Muscle of leg (tissue), 11 donors: ENCODE measurements around the gene LRR1. TPM values are rescaled to one million over a fixed set of nuclear protein-coding genes. Genes with fewer than 3 reads are reported as not detected.
A peak's percentile ranks its signal among the peaks of the same experiment; 100 is the strongest.
"Not testable (repeated sequence)": the region's sequence is repeated elsewhere in the genome, so short reads cannot be mapped to it uniquely, and the experiment has no call there.

Experiments
- DNase-seq: peaks from one replicate; pipeline ENCODE4 v3.0.0; 2013
- H3K27ac ChIP-seq: one replicate; pipeline ENCODE4 v1.5.1; 2013; ENCODE audit warnings: mild to moderate bottlenecking, low read length, control low read depth
- H3K27me3 ChIP-seq: one replicate; pipeline ENCODE4 v1.6.1; 2013; ENCODE audit warnings: low read length; ENCODE audit not compliant: control insufficient read depth, insufficient read depth
- H3K36me3 ChIP-seq: one replicate; pipeline ENCODE4 v1.6.1; 2013; ENCODE audit warnings: low read length; ENCODE audit not compliant: control insufficient read depth, insufficient read depth
- H3K4me1 ChIP-seq: one replicate; pipeline ENCODE4 v1.6.1; 2013; ENCODE audit warnings: low read length; ENCODE audit not compliant: control insufficient read depth, insufficient read depth
- H3K4me3 ChIP-seq: one replicate; pipeline ENCODE4 v1.5.1; 2013; ENCODE audit warnings: low read length, control low read depth
- H3K9me3 ChIP-seq: replicated peaks from 2 replicates; pipeline ENCODE4 v1.6.1; 2013; ENCODE audit warnings: low read depth, low read length; ENCODE audit not compliant: control insufficient read depth
- WGBS: methylation state at CpG from one replicate; pipeline ENCODE4 v1.1.5; 2013; ENCODE audit warnings: missing lambda C conversion rate; ENCODE audit not compliant: insufficient coverage; 5-methylcytosine and 5-hydroxymethylcytosine counted together
- polyA plus RNA-seq, 8 donors: library from polyadenylated mRNA; unstranded; fragments of 120-200 nt; gene quantifications; one replicate each; pipeline versions ENCODE4 v1.2.1 to v1.2.3, GENCODE V29; 2013; ENCODE audit warnings: inconsistent platforms in 1 of 8, low replicate concordance in 1 of 8; ENCODE audit not compliant: insufficient read length in 8 of 8, insufficient read depth in 1 of 8
- total RNA-seq: library from RNA; stranded (reverse); fragments of 120-200 nt; gene quantifications from one replicate; pipeline ENCODE4 v1.2.4, GENCODE V29; 2013

The LRR1 gene
- total and polyA plus RNA-seq, 9 donors = 6.5 to 14.5 (median 9.8) TPM

DNA sequence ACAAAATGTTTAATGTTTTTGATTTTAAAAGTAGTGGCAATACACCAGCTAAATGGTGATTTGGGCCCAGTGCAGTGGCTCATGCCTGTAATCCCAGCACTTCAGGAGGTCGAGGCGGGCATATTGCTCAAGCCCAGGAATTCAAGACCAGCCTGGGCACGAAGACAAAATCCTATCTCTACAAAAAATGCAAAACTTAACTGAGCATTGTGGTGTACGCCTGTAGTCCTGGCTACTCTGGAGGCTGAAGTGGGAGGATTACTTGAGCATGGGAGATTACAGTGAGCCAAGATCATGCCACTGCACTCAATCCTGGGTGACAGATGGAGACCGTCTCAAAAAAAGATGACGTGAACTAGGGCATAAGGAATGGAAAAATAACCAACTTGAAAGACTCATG lies 17.0 kb downstream of the LRR1 start:
- Histone ChIP-seq H3K9me3 (no peaks in the 10 kb centered on the region), H3K4me3 (no peak overlapping the region), H3K4me1 (peaks cover 5% of the 10 kb centered on the region), H3K27me3 (no peaks in the 10 kb centered on the region), H3K36me3 (peaks cover 14% of the 10 kb centered on the region), H3K27ac (no peak overlapping the region)
- DNase-seq = no peak
- WGBS = no CpG with 5 or more reads among the region's 6 CpGs

DNA sequence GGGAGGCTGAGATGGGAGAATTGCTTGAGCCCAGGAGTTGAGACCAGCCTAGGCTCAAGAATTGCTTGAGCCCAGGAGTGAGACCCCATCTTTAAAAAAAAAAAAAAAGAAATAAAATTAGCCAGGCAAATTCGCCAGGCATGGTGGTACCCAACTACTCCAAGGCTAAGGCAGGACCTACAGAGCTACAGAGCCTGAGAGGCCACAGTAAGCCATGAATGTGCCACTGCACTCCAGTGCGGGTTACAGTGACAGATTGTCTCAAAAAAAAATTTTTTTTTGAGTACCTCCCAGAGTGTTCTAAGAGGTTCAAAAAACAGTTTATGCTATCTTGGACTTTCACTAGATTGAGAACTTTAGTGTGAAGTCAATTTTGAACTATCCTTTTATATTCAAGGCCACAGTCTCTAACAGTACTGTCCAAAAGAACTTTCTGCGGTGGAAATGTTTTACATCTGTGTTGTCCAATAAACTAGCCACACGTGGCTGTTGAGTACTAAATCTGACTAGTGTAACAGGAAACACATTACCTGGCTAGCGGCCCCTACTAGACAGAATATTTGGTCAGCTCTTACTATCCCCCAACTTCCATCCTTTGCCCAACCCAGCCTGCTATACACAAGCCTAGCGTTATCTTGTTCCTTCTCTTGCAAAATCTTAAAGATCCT lies 19.2 kb downstream of the LRR1 start:
- Histone ChIP-seq H3K36me3 (peaks cover 20% of the 10 kb centered on the region), H3K27ac (no peak overlapping the region), H3K9me3 (no peaks in the 10 kb centered on the region), H3K4me1 (peaks cover 13% of the 10 kb centered on the region), H3K27me3 (no peaks in the 10 kb centered on the region), H3K4me3 (no peak overlapping the region)
- WGBS = 87% methylated on average over 3 of the region's 6 CpGs
- DNase-seq = no peak

GRCh38 chr14:49619273-49619672 lies 20.5 kb downstream of the LRR1 start:
- 69% methylated on average over 12 of the region's 19 CpGs for WGBS
- peaks cover 13% of the 10 kb centered on the region for H3K4me1 ChIP-seq
- peaks cover 24% of the 10 kb centered on the region for H3K36me3 ChIP-seq
- H3K27ac ChIP-seq, H3K27me3 ChIP-seq, H3K9me3 ChIP-seq, DNase-seq: not testable (repeated sequence)
- H3K4me3 ChIP-seq = peak overlapping the region; percentile 74

DNA sequence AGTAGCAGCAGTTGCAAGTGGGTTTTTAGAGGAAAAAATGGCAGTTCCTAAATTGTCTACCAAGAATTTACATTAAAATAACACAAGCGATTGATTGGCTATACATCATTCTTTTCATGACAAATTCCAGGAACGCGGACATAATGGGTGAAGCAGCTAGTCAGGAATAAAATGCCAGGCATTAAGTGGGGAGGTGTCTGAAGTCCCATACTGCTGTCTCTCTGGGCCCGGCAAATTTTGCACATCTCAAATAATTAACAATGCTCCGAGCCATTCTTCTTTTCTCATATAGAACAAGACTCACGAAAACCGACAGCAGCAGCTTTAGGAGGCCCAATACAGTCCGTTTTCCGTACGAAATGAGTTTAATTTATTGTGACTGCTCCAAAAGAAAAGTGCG lies 21.0 kb downstream of the LRR1 start:
- 0% methylated on average over 2 of the region's 11 CpGs for WGBS
- H3K27ac ChIP-seq = peak overlapping the region; percentile 99
- DNase-seq = no peak
- H3K9me3 ChIP-seq = no peaks in the 10 kb centered on the region
- H3K4me3 ChIP-seq = peak overlapping the region; percentile 74
- H3K4me1 ChIP-seq = peaks cover 13% of the 10 kb centered on the region
- no peaks in the 10 kb centered on the region for H3K27me3 ChIP-seq
- peaks cover 26% of the 10 kb centered on the region for H3K36me3 ChIP-seq

DNA sequence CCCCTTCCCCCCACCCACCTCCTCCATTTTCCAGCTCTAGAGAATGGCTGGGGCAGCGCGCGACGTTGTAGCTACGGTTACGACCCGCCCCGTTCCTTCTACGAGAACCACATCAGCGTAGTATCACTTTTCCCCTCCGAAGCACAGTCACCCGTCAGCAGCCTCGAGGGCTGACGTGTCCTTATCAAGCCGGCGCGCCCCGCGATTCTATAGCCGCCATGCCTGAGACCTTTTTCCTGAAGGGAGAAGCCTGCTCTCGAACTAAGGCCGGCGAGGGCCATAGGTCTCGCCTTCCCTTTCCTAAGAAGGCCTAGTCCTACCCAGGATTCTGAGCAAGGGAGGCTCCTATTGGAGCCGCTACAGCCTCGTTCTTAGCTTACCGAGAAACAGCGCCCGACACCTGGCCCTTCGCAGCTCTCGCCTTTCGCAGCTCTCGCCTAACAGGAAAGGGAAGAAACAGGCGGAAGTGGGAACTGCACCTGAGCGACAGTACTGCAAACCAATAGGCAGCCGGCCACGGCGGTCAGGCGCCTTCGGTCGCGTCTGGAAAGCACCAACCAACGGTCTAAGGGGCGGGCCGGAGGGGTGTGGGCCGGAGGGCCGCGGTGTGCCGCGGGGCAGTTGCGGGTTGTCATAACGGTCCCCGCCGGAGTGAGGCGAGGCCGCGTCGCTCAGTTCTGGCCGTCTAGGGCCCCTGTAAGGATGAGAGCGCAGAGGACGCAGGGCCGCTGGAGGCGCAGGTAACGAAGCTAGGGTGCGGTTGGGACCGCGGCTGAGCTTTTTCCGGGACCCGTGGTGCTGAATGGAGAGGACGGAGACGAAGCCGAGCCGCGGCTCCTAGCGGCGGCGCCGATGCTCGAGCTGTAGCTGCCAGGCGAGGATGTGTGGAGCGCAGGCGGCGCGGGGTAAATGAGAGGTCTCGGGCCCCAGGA lies 21.7 kb downstream of the LRR1 start, which contains the start of the genes MGAT2 and RPL36AL:
MGAT2 (plus strand) TSS at position 618 of the 932 bp plus-strand sequence. CDS start 470 bp downstream, outside the sequence.
RPL36AL (minus strand) TSS at position 445 of the 932 bp plus-strand sequence. CDS start 1,522 bp downstream, outside the sequence.
- H3K9me3 ChIP-seq = no peaks in the 10 kb centered on the region
- H3K4me3 ChIP-seq = peak within 1 kb of the TSS; percentile 74
- peak; percentile 100 for DNase-seq
- peaks cover 26% of the 10 kb centered on the region for H3K36me3 ChIP-seq
- peaks cover 13% of the 10 kb centered on the region for H3K4me1 ChIP-seq
- peak within 1 kb of the TSS; percentile 99 for H3K27ac ChIP-seq
- H3K27me3 ChIP-seq = no peaks in the 10 kb centered on the region
- WGBS = under 1% methylated on average over 85 of the region's 85 CpGs

DNA sequence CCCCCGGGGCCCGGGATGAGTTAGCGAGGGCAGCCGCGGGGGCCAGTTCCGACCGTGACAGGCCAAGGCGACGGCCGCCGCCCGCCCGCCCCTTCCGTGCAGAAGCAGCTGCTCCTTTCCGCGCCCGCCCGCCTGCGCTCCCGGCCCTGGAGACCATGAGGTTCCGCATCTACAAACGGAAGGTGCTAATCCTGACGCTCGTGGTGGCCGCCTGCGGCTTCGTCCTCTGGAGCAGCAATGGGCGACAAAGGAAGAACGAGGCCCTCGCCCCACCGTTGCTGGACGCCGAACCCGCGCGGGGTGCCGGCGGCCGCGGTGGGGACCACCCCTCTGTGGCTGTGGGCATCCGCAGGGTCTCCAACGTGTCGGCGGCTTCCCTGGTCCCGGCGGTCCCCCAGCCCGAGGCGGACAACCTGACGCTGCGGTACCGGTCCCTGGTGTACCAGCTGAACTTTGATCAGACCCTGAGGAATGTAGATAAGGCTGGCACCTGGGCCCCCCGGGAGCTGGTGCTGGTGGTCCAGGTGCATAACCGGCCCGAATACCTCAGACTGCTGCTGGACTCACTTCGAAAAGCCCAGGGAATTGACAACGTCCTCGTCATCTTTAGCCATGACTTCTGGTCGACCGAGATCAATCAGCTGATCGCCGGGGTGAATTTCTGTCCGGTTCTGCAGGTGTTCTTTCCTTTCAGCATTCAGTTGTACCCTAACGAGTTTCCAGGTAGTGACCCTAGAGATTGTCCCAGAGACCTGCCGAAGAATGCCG lies 22.6 kb downstream of the LRR1 start:
- DNase-seq = peak; percentile 85
- H3K9me3 ChIP-seq = no peaks in the 10 kb centered on the region
- H3K27ac ChIP-seq = peak overlapping the region; percentile 99
- no peaks in the 10 kb centered on the region for H3K27me3 ChIP-seq
- H3K4me1 ChIP-seq = peaks cover 13% of the 10 kb centered on the region
- H3K4me3 ChIP-seq = peak overlapping the region; percentile 74
- WGBS = under 1% methylated on average over 62 of the region's 65 CpGs
- H3K36me3 ChIP-seq = peaks cover 30% of the 10 kb centered on the region

DNA sequence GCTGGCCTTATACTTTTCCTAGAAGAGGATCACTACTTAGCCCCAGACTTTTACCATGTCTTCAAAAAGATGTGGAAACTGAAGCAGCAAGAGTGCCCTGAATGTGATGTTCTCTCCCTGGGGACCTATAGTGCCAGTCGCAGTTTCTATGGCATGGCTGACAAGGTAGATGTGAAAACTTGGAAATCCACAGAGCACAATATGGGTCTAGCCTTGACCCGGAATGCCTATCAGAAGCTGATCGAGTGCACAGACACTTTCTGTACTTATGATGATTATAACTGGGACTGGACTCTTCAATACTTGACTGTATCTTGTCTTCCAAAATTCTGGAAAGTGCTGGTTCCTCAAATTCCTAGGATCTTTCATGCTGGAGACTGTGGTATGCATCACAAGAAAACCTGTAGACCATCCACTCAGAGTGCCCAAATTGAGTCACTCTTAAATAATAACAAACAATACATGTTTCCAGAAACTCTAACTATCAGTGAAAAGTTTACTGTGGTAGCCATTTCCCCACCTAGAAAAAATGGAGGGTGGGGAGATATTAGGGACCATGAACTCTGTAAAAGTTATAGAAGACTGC lies 23.4 kb downstream of the LRR1 start:
- H3K27ac ChIP-seq = no peak overlapping the region
- H3K4me1 ChIP-seq = peaks cover 13% of the 10 kb centered on the region
- peaks cover 30% of the 10 kb centered on the region for H3K36me3 ChIP-seq
- H3K27me3 ChIP-seq = no peaks in the 10 kb centered on the region
- DNase-seq = no peak
- peak overlapping the region; percentile 74 for H3K4me3 ChIP-seq
- no peaks in the 10 kb centered on the region for H3K9me3 ChIP-seq
- WGBS = 59% methylated on average over 3 of the region's 3 CpGs

- no peak overlapping the region for H3K4me3 ChIP-seq
- no peaks in the 10 kb centered on the region for H3K9me3 ChIP-seq
- no peak for DNase-seq
- WGBS = no CpG with 5 or more reads among the region's 3 CpGs
- peaks cover 13% of the 10 kb centered on the region for H3K4me1 ChIP-seq
- H3K27ac ChIP-seq = no peak overlapping the region
- H3K27me3 ChIP-seq = no peaks in the 10 kb centered on the region
- H3K36me3 ChIP-seq = peaks cover 19% of the 10 kb centered on the region
These were observed 24.6 kb downstream of the LRR1 start for GRCh38 chr14:49623387-49623786.

DNA sequence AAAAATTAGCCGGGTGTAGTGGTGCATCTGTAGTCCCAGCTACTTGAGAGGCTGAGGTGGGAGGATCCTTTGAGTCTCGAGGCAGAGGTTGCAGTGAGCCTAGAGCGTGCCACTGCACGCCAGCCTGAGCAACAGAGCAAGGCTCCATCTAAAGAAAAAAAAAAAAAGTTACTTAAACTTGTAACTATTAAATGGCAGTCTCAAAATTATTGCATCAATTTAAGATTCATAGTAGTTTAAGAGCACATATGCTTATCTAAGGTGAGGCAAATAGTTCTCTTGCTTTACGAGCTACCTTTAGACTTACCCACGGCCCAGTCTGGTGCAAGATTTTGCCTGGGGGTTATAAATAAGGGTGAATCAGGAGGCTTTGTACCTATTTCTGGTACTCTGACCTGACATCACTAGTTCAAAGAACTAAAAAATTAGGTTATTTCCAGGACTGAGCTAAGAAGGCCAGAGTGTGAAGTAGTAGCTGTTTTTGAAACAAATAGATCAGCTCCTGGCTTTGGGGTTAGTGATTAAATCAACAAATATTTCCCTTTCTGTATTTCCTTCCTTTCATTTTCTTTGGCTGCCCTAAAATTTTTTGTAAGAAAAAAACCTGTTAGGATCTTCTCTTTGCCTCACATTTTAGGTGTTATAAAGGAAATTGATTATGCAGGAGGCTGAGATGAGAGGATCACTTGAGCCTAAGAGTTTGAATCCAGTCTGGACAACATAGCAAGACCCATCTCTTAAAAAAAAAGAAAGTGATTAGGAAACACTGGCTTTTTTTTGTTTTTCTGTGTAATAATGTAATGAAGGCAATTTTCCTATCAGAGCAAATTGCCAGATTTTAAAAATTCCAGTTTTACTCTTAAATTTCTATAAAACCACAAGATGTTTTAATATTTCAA lies 25.4 kb downstream of the LRR1 start:
- Histone ChIP-seq H3K27ac (peak overlapping the region; percentile 7), H3K4me3 (no peak overlapping the region)
- WGBS = no CpG with 5 or more reads among the region's 6 CpGs

More for the DNA sequence above, 25.4 kb downstream of the LRR1 start:
- DNase-seq = no peak
- peaks cover 19% of the 10 kb centered on the region for H3K36me3 ChIP-seq
- H3K4me1 ChIP-seq = peaks cover 13% of the 10 kb centered on the region
- H3K9me3 ChIP-seq = no peaks in the 10 kb centered on the region
- H3K27me3 ChIP-seq = no peaks in the 10 kb centered on the region
